SK-N-SH (cell line): ENCODE results near the gene LRRC56.

Experiments
- EZH2phosphoT487 ChIP-seq: fragments of 200-600 bp; sonication (generic); IDR thresholded peaks from 2 replicates; pipeline ENCODE4 v1.6.1; 2017; ENCODE audit warnings: low read depth, mixed run types, mild to moderate bottlenecking, antibody characterized with exemption, moderate library complexity, borderline replicate concordance
- GABPA ChIP-seq: IDR thresholded peaks from 2 replicates; pipeline ENCODE4 v1.4.0; 2012; ENCODE audit warnings: low read depth, mild to moderate bottlenecking
- NFIC ChIP-seq: IDR thresholded peaks from 2 replicates; pipeline ENCODE4 v1.4.0; 2012; ENCODE audit warnings: borderline replicate concordance
- TF ChIP-seq, protein P1 (sequence below): IDR thresholded peaks from 2 replicates; pipeline ENCODE4 v1.4.0; 2012; ENCODE audit warnings: low read depth
- TF ChIP-seq, protein P2 (sequence below): IDR thresholded peaks from 2 replicates; pipeline ENCODE4; 2012

DNA sequence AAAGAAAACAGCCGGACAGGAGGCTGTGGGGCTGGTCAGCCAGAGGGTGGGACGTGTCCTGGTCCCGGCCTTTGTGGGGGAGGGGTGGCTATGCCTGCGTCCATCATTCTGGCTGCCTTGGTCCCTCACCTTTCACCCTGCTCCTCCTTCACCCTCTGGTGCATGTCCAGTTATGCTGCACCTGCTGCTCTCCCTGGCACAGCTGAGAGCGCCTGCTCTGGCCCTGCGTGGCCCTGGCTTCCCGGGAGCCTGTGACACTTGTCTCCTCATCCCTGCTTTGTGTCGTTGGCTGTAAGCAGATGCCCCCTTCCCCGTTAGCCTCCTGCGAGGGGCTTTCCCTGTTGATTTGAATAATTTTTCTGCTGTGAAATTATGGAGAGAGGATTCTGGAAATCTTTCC, 55.6 kb downstream of the LRRC56 start:
- TF ChIP-seq, protein P1, sequence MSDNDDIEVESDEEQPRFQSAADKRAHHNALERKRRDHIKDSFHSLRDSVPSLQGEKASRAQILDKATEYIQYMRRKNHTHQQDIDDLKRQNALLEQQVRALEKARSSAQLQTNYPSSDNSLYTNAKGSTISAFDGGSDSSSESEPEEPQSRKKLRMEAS = no peak
- TF ChIP-seq, protein P2, sequence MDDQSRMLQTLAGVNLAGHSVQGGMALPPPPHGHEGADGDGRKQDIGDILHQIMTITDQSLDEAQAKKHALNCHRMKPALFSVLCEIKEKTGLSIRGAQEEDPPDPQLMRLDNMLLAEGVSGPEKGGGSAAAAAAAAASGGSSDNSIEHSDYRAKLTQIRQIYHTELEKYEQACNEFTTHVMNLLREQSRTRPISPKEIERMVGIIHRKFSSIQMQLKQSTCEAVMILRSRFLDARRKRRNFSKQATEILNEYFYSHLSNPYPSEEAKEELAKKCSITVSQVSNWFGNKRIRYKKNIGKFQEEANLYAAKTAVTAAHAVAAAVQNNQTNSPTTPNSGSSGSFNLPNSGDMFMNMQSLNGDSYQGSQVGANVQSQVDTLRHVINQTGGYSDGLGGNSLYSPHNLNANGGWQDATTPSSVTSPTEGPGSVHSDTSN = no peak
- no peak for TF ChIP-seq GABPA
- TF ChIP-seq NFIC = no peak
- no peak for TF ChIP-seq EZH2phosphoT487
